Stimulated activated CD4-positive, alpha-beta T cell treated with anti-CD3 and anti-CD28 coated beads, Interleukin-1b, Interleukin-23, amount 100 ng/mL, for 48 hours (primary cell): ENCODE results near the gene GABARAPL2.
"Not testable (repeated sequence)": the region's sequence is repeated elsewhere in the genome, so short reads cannot be mapped to it uniquely, and the experiment has no call there.

Experiments used
- DNase-seq: peaks from one replicate; pipeline ENCODE4 v3.0.0-alpha.2; 2020

GABARAPL2 gene

DNA sequence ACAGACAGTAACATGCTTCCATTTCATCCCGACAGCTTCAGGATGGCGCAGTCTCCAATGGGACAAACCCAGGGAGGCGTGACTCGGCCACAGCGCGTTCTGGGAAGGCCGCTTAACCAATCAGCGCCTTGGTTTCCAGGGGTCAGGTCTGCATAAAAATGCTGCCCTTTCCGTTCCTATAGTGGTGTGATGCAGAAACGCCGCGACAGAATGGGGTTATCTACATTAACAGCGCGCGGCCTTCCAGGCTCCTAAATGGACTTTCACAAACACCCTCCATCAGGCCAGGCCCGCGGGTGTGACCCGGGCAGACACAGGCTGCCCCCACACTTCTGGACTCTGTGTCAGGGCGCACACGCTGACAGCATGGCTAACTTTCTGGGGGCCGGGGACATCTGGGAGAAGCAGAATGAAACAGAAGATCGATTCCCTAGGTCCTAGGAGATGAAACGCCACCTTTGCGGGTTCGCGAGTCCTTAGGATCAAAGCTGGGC is 10.9 kb upstream of the GABARAPL2 start:
- DNase-seq, result no peak

DNA sequence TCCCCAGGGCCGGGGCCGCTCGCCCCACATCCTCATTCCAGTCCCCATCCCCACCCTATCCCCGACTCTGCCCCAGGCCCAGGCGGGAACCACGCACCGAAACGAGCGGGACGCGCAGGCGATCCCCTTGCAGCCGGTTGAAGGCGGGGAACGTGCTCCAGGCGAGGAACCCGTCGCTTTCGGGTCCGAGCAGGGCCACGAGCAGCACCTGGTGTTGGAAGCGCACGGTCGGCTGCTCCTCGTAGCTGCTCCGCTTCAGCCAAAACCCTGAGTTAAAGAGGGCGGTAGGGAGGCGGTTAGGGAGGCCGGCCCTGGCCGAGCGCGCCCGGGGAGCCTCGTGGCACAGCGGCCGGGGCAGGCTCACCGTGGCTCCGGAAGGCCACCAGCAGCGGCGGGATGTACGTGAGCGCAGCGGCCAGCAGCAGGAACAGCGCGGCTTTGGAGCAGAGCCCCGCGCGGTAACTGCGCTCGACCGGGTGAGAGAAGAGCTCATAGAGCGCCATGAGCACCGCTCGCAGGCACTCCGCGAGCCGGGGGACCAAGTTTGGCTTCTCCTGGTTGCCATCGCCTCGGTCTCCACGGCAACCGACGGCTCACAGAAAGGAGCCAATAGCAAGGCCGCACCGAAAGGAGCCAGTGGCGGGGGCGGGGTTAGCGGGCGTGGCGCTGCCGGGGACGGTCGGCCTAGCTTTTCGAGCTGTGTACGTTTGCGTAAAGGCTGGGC is 10.3 kb upstream of the GABARAPL2 start, which contains the start of gene TMEM231:
TMEM231 (minus strand) TSS at position 546 of the 724 bp plus-strand sequence; CDS start at position 503, 43 bp downstream.
- peak; percentile 97 for DNase-seq

DNA sequence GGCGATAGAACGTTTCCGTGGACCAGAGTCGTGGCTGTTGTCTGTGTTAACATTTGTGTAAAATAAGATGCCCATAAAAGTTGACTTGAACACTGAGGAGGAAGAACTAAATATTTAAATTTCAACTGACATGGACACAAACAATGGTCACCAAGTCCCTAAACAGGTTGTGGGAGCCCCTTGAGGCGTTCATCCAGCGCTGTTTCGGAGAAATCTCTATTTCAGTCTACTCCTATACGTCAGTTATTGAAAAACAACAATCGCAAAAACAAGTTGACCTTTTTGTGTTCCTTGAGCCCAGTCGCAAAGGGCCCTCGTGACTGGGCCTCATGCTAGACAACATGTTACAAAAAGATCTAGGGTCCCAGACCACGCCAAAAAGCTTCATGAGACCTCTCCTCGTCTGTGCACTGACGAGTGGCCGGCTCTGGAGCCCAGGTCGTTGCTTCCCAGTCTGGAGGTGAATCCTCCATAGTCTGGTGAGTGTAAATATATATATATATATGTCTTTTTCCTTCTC is 9.7 kb upstream of the GABARAPL2 start:
- no peak for DNase-seq

DNA sequence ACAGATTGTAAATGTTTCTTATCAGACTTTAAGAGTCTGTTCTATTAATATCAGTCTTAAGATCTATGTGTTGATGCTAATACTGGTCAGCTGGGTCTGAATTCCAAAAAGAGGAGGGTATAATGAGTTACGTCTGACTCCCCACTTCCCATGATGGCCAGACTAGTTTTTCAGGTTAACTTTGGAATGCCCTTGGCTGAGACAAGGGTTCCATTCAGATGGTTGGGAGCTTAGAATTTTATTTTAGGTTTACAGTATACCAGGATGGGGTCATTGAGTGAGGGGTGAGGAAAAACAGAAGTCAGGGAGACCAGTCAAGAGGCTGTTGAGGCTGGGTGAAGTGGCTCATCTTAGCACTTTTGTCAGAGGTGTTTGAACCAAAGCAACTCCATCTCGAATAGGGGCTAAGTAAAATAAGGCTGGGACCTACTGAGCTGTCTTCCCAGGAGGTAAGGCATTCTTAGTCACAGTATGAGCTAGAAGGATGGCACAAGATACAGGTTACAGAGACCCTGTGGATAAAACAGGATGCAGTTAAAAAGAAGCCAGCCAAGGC is 7.3 kb upstream of the GABARAPL2 start:
- no peak for DNase-seq

DNA sequence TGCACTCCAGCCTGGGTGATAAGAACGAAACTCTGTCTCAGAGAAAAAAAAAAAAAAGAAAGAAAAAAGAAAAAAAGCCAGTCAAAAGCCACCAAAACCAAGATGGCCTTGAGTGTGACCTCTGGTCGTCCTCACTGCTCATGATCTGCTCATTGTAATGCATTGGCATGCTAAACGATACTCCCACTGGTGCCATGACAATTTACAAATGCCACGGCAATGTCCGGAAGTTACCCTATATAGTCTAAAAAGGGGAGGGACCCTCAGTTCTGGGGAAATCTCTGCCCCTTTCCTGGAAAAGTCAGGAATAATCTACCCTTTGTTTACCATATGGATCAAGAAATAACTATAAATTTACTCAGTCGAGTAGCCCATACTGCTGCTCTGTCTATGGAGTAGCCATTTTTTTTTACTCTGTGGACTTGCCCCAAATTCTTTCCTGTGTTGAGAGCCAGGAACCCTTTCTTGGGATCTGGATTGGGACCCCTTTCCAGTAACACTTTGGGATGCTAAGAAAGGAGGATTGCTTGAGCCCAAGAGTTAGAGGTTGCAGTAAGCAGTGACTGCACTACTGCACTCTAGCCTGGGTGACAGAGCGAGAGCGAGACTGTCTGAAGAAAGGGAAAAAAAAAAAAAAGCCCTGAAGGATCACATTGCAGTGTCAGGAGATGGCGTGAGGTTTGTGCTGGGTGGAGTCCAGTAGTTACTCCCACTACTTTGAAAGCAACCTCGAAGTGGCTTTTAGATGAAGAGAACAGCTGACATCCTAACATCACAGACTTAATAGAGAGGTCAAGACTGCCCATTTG is 6.4 kb upstream of the GABARAPL2 start:
- DNase-seq, result no peak

DNA sequence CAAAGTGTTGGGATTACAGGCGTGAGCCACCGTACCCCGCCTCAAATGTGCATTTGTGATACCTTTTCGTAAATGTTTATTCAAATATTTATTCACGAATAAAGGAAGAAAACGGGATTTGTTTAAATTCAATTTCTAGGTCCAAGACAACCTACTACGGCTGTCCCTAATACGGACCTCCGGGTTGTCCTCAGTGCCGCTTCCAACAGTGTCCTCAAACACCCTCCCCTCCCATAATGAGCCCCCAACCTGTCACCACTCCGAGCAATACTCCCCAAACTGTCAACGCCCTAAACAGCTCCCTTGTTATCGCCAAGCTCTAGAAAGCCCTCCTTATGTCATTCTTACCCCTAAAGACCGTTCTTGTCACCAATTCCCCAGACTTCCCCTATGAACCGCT is 539 bp upstream of the GABARAPL2 start:
- DNase-seq, result no peak

DNA sequence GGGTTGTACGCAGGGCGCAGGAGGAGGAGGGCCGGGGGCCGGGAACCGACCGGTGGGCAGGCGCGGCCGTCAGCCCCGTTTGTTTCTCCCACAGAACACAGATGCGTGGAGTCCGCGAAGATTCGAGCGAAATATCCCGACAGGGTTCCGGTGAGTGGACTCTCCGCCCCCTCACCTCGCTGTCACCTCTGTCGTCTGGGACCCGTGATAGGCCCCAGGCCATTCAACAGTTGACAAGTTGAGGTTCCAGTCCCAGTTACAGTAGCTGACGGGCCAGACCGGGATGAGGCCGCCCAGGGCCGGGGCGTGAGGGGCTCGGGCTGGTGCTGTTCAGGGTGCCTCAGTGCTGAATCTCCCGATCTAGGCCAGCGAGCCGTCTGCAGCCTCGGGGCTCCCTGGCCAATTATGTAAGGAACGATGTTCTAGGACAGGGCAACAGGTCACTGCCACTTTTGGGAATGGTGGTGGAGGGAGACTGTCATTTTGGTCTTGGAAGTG is 628 bp downstream of the GABARAPL2 start:
- peak; percentile 4 for DNase-seq

DNA sequence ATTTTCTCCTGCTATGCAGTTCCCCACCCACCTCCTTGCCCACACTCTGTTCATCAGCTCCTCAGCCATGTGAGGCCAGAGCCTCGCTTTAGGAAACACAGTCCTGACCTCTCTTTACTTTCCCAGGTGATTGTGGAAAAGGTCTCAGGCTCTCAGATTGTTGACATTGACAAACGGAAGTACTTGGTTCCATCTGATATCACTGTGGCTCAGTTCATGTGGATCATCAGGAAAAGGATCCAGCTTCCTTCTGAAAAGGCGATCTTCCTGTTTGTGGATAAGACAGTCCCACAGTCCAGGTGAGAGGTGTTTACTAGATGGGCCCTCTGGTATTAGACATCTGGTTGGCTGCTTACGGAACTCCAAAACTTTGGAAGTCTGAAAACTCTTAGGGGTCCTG is 1.7 kb downstream of the GABARAPL2 start:
- no peak for DNase-seq

DNA sequence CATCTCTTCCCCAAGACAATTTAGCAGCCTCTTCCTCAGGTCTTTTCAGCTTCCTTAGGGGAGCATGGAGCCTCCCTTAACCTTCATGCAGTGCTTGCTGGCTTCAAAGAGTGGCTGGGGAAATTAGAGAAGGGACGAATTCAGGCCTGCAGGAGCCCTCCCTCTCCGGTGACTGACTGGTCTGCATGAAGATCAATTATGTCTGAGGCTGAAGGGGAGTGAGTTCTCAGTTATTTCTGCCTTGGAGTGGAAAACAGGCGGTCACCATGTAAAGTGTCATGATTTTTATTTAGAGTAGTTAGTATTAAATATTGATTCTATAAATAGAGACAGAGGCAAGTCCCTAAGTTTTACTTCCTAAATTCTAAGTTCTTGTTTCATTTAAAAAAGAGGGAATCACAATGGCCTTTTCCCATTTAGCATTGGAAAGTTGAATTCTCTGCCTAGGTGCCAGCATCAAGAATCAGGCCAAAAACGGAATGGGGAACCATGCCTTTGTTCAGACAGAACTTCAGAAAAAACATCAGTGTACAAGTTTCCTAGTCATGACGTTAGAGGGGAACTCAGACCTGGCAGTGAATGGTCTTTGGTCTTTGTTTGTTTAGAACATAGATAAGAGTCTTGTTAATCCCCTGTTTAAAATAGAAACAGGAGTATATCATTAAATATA is 4.4 kb downstream of the GABARAPL2 start:
- DNase-seq, result no peak

DNA sequence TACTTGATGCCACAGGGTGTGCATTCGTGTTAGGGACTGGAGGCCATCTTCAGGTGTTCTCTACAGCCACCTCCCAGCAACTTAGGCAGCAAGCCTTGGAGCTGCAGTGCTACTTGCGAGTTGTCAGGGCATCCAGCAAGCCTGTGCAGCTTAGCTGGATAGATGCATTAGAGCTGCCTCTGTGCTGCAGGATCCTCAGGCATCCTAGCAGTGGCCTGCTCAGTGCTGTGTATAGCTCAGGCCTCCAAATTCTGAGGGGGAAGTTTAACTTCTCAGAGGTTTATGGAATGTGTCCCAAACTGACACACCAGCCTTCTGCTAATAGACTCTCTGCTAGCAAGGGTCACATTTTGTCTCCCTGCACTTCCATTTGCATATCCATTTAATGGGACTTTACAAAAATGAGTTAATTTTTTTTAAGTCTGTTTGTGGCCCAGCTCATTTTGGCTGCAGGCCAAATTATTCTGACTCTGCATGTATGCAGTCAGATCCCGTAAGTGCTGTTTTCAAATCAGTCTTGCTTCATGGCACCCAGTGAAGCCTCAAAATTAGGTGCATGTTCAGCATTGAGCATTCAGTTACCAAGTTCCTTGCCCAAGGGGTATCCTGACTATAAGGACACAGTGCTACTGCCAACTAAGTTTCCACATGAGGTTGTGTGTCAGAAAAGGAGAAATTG is 6.8 kb downstream of the GABARAPL2 start:
- DNase-seq, result no peak

DNA sequence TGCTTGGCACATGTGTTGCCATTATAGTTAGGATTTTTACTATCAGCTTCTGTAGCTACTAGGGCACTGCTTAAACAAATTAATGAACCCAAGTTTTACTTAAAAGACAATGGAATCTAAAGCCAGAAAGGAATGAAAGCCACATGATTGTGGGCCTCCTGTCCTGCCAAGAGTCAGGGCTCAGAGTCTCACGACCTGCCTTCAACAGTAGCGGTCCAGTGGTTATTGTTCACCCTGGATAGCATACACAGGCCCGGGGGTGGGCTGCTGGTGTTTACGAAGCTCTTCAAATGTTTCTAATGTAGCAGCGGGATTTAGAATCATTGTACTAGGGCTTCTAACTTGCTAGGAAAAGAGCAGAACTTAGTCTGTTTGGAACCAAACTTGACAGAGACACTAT is 7.8 kb downstream of the GABARAPL2 start:
- no peak for DNase-seq

DNA sequence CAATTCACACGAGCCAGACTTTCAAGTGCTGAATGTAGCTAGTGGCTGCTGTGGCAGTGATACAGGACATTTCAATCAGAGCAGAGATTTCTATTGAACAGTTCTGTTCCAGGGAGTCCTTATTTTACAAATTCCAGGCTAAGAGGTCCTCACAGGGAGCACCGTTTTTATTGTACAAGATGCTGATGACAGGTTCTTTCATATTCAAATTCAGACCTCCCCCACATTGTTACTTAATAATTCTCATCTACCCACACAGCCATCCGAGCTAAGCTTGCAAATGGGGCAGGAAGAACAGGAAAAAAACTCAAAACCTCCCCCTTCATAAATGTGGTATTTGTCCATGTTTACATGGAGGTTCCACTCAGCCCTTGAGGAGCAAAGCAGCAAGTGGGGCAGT is 9.8 kb downstream of the GABARAPL2 start:
- no peak for DNase-seq

DNA sequence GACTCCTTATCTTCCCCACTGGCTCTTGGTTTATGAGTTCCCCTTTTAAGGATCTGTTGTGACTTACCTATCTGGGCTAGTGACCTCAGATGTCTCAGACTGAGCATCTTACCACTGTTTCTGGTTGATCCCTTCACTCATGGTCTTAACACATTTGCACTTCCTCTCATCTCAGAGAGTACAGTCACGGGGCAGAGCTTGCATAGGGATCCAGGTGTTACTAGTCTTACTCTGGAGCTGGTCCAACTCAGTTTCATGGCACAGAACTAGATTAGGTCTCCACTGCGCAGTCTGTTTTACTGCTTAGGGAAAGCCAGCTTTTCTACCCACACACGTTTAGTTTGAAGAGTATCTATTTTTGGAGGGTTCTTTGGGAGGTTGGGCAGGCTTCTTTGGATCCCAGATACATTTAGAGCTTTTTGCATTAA is 10.2 kb downstream of the GABARAPL2 start:
- DNase-seq, result no peak

DNA sequence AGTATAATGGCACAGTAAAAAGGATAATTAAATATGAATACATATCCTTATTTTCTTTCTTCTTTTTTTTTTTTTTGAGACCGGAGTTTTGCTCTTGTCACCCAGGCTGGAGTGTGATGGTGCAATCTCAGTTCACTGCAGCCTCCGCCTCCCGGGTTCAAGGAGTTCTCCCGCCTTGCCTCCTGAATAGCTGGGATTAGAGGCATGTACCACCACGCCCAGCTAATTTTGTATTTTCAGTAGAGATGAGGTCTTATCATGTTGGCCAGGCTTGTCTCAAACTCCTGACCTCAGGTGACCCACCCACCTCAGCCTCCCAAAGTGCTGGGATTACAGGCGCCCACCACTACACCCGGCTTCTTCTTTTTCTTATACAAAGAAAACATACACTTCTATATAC is 12.0 kb downstream of the GABARAPL2 start:
- no peak for DNase-seq

DNA sequence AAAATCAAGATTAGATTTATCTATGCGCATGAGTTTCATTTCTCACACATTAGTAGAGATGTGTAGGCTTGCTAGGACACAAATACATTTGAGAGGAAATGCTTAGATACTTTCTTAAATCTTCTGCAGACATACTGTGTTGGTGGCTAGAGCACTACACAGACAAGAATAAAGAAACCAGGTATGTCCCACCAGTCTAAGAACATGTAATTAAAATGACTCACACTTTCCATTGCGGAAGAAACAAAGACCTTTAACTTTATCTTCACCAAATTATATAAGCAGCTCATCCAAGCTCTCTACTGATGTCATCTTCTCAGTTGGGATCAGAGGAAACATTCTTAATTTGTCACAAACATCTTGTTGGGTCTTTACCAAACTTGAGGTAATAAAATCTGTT is 12.5 kb downstream of the GABARAPL2 start:
- no peak for DNase-seq

DNA sequence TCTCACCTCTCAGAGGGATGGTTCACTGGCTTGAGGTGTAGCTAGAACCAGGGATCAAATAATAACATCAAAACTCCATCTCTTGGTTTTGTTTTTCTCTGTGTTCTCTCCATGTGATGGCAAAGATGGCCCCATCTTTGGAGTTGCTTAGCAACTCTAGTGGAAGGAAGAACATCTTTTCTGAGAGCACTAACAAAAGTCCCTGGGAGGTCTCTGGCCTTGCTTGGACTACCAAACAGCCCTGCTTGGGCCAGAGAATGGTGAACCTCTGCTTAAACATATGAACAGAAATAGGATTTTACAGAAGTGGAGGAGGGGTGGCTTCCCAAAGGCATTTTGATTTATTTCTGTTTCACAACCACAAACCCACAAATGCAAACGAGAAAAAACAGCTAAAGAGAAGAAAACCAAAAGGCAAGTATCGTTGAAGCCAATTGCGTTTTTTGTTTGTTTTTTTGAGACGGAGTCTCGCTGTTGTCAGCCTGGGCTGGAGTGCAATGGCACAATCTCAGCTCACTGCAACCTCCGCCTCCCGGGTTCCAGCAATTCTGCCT is 13.2 kb downstream of the GABARAPL2 start:
- DNase-seq, result no peak

DNA sequence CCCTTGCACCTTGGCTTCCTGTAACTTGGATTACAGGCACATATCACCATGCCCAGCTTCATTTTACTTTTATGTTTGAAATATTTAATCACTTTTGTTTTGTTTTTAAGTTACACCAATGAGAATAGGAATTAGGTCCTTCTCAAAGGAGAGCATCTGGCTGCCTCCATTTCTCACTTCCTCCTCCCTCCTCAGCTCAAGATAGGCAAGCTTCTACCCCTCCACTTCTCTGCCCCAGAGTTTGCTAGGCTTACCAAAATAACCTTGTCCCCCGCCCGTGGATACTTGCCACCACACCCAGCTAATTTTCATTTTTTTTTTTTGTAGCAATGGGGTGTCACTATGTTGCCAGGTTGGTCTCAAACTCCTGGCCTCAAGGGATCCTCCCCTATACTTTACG is 17.9 kb downstream of the GABARAPL2 start:
- no peak for DNase-seq

DNA sequence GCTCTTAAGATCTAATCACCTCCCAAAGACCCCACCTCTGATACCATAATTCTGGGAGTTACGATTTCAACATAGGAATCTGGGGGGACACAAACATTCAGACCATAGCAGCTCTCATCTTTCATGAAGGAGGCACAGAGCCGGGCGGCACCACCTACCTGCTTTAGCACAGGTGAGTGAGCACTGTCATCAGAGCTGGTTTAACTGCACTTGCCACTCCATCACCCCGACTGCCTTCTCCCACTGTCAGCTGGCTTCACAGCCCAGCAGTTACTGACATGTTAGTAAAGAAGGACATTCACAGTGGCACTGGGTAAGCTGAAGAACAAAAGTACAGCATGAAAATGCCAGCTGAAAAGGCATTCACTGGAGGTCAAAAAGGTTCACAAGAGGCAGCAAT is 22.5 kb downstream of the GABARAPL2 start:
- DNase-seq, result no peak

DNA sequence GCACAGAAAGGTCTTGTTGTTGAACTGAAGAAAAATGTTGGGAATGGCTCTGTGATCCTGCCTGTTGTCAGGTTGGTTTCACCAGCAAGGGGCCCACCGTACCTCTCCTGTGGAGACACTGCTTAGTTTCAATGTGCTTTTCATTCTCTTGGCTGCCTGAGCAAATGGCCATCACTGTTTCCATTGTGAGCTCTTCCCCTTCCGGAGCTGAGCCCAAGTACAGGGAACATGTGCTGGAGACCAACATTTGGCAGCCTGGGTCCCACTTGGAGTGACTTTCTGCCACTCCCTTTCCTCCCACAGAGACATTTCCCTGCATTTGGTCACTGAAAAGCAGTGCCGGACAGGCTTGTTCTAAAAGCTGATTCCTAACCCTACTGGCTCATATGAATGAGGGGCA is 23.1 kb downstream of the GABARAPL2 start:
- no peak for DNase-seq

DNA sequence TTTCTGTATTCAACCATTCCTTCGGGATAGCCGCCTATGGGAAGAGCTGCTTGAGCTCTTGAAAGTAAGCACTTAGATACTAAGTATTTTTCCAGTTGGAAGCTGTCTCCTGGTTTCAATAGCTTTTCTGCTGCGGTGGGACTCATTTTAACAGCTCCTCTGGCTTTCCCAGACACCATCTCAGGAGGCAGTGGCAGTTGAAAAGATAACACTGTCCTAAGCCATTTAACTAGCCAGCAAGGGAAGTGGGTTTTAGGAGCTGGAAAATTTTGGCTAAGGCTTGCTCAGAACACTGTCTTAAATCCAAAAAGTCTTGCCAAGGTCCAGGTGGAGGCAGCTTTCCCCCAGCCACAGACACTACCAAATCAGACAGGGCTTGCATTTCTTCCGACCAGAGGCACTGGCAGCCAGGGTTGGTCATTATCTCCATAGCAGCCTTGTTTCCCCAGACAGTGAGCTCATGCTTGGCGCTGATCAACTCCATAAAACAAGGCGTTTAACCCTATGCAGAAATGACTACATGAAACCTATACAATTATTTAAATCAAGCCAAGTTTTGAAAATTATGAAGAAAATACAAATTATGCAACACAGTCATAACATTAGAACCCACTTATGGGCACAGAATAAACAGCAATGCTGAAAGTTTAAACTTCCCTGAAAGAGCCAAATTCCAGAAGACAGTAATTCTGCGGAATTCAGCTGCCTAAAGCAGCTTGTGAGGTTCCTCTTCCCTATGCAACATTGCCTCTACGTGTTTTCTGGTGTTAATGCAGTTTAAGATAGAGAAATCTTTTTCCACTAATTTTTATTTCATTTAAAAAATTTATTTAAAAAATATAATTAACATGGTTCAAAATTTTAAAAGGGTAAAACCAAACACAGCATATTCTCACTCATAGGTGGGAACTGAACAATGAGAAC is 25.0 kb downstream of the GABARAPL2 start:
- no peak for DNase-seq

DNA sequence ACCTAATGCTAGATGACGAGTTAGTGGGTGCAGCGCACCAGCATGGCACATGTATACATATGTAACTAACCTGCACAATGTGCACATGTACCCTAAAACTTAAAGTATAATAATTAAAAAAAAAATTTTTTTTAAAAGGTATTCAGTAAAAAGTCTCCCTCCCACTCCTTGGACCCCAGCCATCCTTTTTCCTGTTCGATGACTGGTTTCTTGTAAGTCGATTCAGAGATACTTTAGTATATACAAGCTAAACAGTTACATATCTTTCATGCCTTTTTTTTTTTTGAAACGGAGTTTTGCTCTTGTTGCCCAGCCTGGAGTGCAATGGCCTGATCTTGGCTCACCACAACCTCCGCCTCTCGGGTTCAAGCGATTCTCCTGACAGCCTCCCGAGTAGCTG is 25.7 kb downstream of the GABARAPL2 start:
- DNase-seq, result not testable (repeated sequence)
